Immature natural killer cell (primary cell): ENCODE measurements around the gene PCSK6. TPM values are rescaled to one million over a fixed set of nuclear protein-coding genes. Genes with fewer than 3 reads are reported as not detected.

ENCODE experiments used
- DNase-seq, 3 donors: peaks; one replicate each; pipeline ENCODE4 v3.0.0; 2022; ENCODE audit warnings: mixed read lengths in 1 of 3
- H3K27ac Mint-ChIP-seq, 6 donors: one replicate each; pipeline ENCODE4 v1.8.0; 2020; ENCODE audit warnings: mixed read lengths in 6 of 6, mild to moderate bottlenecking in 5 of 6, inconsistent platforms in 4 of 6, moderate library complexity in 3 of 6
- H3K27me3 Mint-ChIP-seq, 3 donors: one replicate each; pipeline ENCODE4 v1.8.0; 2020 to 2021; ENCODE audit warnings: low read depth in 3 of 3, mild to moderate bottlenecking in 3 of 3, mixed read lengths in 3 of 3, moderate library complexity in 3 of 3, inconsistent platforms in 1 of 3
- H3K36me3 Mint-ChIP-seq, 3 donors: one replicate each; pipeline ENCODE4 v1.8.0; 2020; ENCODE audit warnings: mixed read lengths in 3 of 3, inconsistent platforms in 2 of 3, mild to moderate bottlenecking in 2 of 3
- H3K4me1 Mint-ChIP-seq, 2 donors: one replicate each; pipeline ENCODE4 v1.8.0; 2020; ENCODE audit warnings: inconsistent platforms in 2 of 2, mild to moderate bottlenecking in 2 of 2, mixed read lengths in 2 of 2, moderate library complexity in 1 of 2
- H3K4me3 Mint-ChIP-seq, 5 donors: one replicate each; pipeline ENCODE4 v1.8.0; 2020; ENCODE audit warnings: mild to moderate bottlenecking in 5 of 5, mixed read lengths in 5 of 5, inconsistent platforms in 3 of 5, moderate library complexity in 3 of 5
- H3K9me3 Mint-ChIP-seq, 6 donors: one replicate each; pipeline ENCODE4 v1.8.0; 2020; ENCODE audit warnings: mild to moderate bottlenecking in 6 of 6, mixed read lengths in 6 of 6, inconsistent platforms in 4 of 6, moderate library complexity in 3 of 6
- polyA plus RNA-seq, 3 donors: library from polyadenylated mRNA; unstranded; fragments of 300-500 nt; fragmentation: Illumina TruSeq; gene quantifications; one replicate each; pipeline ENCODE4 v1.2.3, GENCODE V29; 2021

Gene PCSK6
- polyA plus RNA-seq, 3 donors from 2014 or later, result 1.7 to 3.0 TPM; not detected in 1

GRCh38 chr15:101452572-101452971, 36.9 kb downstream of the PCSK6 start:
- H3K27me3 Mint-ChIP-seq, result peaks cover 3 to 18% (median 12%) of the 10 kb centered on the region in 3 donors
- peaks cover 0 to 2% of the 10 kb centered on the region in 2 donors for H3K4me1 Mint-ChIP-seq
- no peak for DNase-seq
- H3K27ac Mint-ChIP-seq, result no peak overlapping the region
- H3K4me3 Mint-ChIP-seq, result no peak overlapping the region
- no peaks in the 10 kb centered on the region for H3K9me3 Mint-ChIP-seq
- no peaks in the 10 kb centered on the region for H3K36me3 Mint-ChIP-seq

- Mint-ChIP-seq H3K4me1 (peaks cover 0 to 2% of the 10 kb centered on the region in 2 donors), H3K36me3 (no peaks in the 10 kb centered on the region), H3K27ac (no peak overlapping the region), H3K27me3 (peaks cover 3 to 18% (median 12%) of the 10 kb centered on the region in 3 donors), H3K9me3 (no peaks in the 10 kb centered on the region), H3K4me3 (no peak overlapping the region)
- DNase-seq, result no peak
These were observed 37.7 kb downstream of the PCSK6 start for GRCh38 chr15:101451846-101452245.

GRCh38 chr15:101451266-101451799, 38.2 kb downstream of the PCSK6 start:
- DNase-seq, result no peak
- Mint-ChIP-seq H3K27me3 (peaks cover 3 to 18% (median 12%) of the 10 kb centered on the region in 3 donors), H3K36me3 (no peaks in the 10 kb centered on the region), H3K27ac (no peak overlapping the region), H3K4me1 (peaks cover 0 to 2% of the 10 kb centered on the region in 2 donors), H3K9me3 (no peaks in the 10 kb centered on the region), H3K4me3 (no peak overlapping the region)

- Mint-ChIP-seq H3K27me3 (peaks cover 3 to 18% (median 12%) of the 10 kb centered on the region in 3 donors), H3K4me3 (no peak overlapping the region), H3K36me3 (no peaks in the 10 kb centered on the region), H3K4me1 (peaks cover 0 to 2% of the 10 kb centered on the region in 2 donors), H3K27ac (no peak overlapping the region), H3K9me3 (no peaks in the 10 kb centered on the region)
- DNase-seq, result no peak
These were observed 38.9 kb downstream of the PCSK6 start for GRCh38 chr15:101450403-101451265.

GRCh38 chr15:101449471-101450402, 39.8 kb downstream of the PCSK6 start:
- H3K27me3 Mint-ChIP-seq, result peaks cover 3 to 15% (median 12%) of the 10 kb centered on the region in 3 donors

GRCh38 chr15:101448336-101448735, 41.2 kb downstream of the PCSK6 start:
- Mint-ChIP-seq H3K27ac (no peak overlapping the region), H3K27me3 (peaks cover 3 to 13% (median 9%) of the 10 kb centered on the region in 3 donors), H3K4me1 (peaks cover 0 to 2% of the 10 kb centered on the region in 2 donors), H3K36me3 (no peaks in the 10 kb centered on the region), H3K4me3 (no peak overlapping the region), H3K9me3 (peaks cover 0 to 1% (median 0%) of the 10 kb centered on the region in 6 donors)
- no peak for DNase-seq

More at GRCh38 chr15:101449471-101450402, 39.8 kb downstream of the PCSK6 start:
- Mint-ChIP-seq H3K36me3 (no peaks in the 10 kb centered on the region), H3K27ac (no peak overlapping the region), H3K9me3 (peaks cover 0 to 1% (median 0%) of the 10 kb centered on the region in 6 donors), H3K4me3 (no peak overlapping the region), H3K4me1 (peaks cover 0 to 2% of the 10 kb centered on the region in 2 donors)
- no peak for DNase-seq

- Mint-ChIP-seq H3K27me3 (peaks cover 3 to 12% (median 9%) of the 10 kb centered on the region in 3 donors), H3K27ac (no peak overlapping the region), H3K4me1 (peaks cover 0 to 2% of the 10 kb centered on the region in 2 donors), H3K9me3 (peaks cover 0 to 1% (median 0%) of the 10 kb centered on the region in 6 donors), H3K36me3 (no peaks in the 10 kb centered on the region), H3K4me3 (no peak overlapping the region)
- DNase-seq, result no peak
These were observed 41.9 kb downstream of the PCSK6 start for GRCh38 chr15:101447561-101448071.

GRCh38 chr15:101447168-101447533, 42.4 kb downstream of the PCSK6 start:
- H3K9me3 Mint-ChIP-seq, result peaks cover 0 to 1% (median 0%) of the 10 kb centered on the region in 6 donors
- H3K4me1 Mint-ChIP-seq, result peaks cover 0 to 2% of the 10 kb centered on the region in 2 donors
- H3K27me3 Mint-ChIP-seq, result peaks cover 3 to 9% (median 7%) of the 10 kb centered on the region in 3 donors
- H3K4me3 Mint-ChIP-seq, result no peak overlapping the region
- DNase-seq, result no peak
- no peak overlapping the region for H3K27ac Mint-ChIP-seq
- H3K36me3 Mint-ChIP-seq, result no peaks in the 10 kb centered on the region

GRCh38 chr15:101446518-101447167, 42.9 kb downstream of the PCSK6 start:
- H3K9me3 Mint-ChIP-seq, result peaks cover 0 to 1% (median 0%) of the 10 kb centered on the region in 6 donors
- peaks cover 2 to 9% (median 3%) of the 10 kb centered on the region in 3 donors for H3K27me3 Mint-ChIP-seq
- H3K27ac Mint-ChIP-seq, result no peak overlapping the region
- no peaks in the 10 kb centered on the region for H3K36me3 Mint-ChIP-seq
- peaks cover 0 to 2% of the 10 kb centered on the region in 2 donors for H3K4me1 Mint-ChIP-seq
- H3K4me3 Mint-ChIP-seq, result no peak overlapping the region
- DNase-seq, result no peak

GRCh38 chr15:101445562-101446517, 43.7 kb downstream of the PCSK6 start:
- Mint-ChIP-seq H3K4me1 (no peaks in the 10 kb centered on the region), H3K4me3 (no peak overlapping the region), H3K36me3 (no peaks in the 10 kb centered on the region), H3K27ac (no peak overlapping the region), H3K9me3 (peaks cover 0 to 1% (median 0%) of the 10 kb centered on the region in 6 donors), H3K27me3 (peaks cover 1 to 7% (median 3%) of the 10 kb centered on the region in 3 donors)
- DNase-seq, result no peak

GRCh38 chr15:101444807-101445508, 44.5 kb downstream of the PCSK6 start:
- DNase-seq, result no peak
- Mint-ChIP-seq H3K27me3 (peaks cover 2 to 3% (median 3%) of the 10 kb centered on the region in 3 donors), H3K4me3 (no peak overlapping the region), H3K9me3 (peaks cover 0 to 1% (median 0%) of the 10 kb centered on the region in 6 donors), H3K36me3 (no peaks in the 10 kb centered on the region), H3K4me1 (no peaks in the 10 kb centered on the region), H3K27ac (no peak overlapping the region)
